GM12878 (cell line): Measurements from ENCODE around the gene BTBD9. TPM values are rescaled to one million over a fixed set of nuclear protein-coding genes. Genes with fewer than 3 reads are reported as not detected.

Experiments
- ATAC-seq: fragments of 200-7000 bp; cut with Tn5 transposase; 3 replicates; pipeline ENCODE4 v1.9.1; 2020; ENCODE audit warnings: mild to moderate bottlenecking, moderate library complexity
- BruUV-seq: library from RNA; stranded (reverse); fragments of 400-500 nt; replicated peaks from 2 replicates; lab custom pipeline; 2021; lab: Mats Ljungman, UMichigan
- CTCF ChIA-PET: fragments of 300-600 bp; sonication (Branson Sonifier 250); formaldehyde crosslinking; extraction: SDS; loops from one replicate; lab custom pipeline; 2021; ENCODE audit warnings: inconsistent platforms; lab: Yijun Ruan, JAX
- POLR2A ChIA-PET: fragments of 350-600 bp; formaldehyde crosslinking; extraction: SDS; loops from one replicate; lab custom pipeline; 2021; ENCODE audit warnings: inconsistent platforms; lab: Charles Lee
- RAD21 ChIA-PET: fragments of 300-600 bp; sonication (Branson Sonifier 250); formaldehyde crosslinking; loops from one replicate; lab custom pipeline; 2023; ENCODE audit warnings: antibody characterized with exemption; ENCODE audit not compliant: unreplicated experiment; lab: Charles Lee
- SMC1A ChIA-PET: fragments of 300-600 bp; sonication (Branson Sonifier 250); formaldehyde crosslinking; loops from one replicate; lab custom pipeline; 2023; ENCODE audit not compliant: unreplicated experiment, uncharacterized antibody; lab: Charles Lee
- DNase-seq: peaks from one replicate; pipeline ENCODE4 v3.0.0-alpha.2; 2011; ENCODE audit warnings: low read depth, low spot score
- FAIRE-seq: peaks from 3 replicates; lab custom pipeline; 2011; peaks lifted over from hg19 to GRCh38; lab: Jason Lieb, UNC
- H2AFZ ChIP-seq: 2 replicates; pipeline ENCODE4 v1.6.0; 2011; ENCODE audit warnings: low read depth, low read length, control low read depth; ENCODE audit not compliant: control insufficient read depth
- H3K27ac ChIP-seq: 2 replicates; pipeline ENCODE4 v1.5.1; 2011; ENCODE audit warnings: control low read depth; ENCODE audit not compliant: control insufficient read depth, insufficient read depth
- H3K27me3 ChIP-seq, 2 experiments: replicated peaks in 1 of 2; 2 replicates each; pipeline versions ENCODE4 v1.6.0 to v1.6.1; 2011; ENCODE audit warnings: low read length in 1 of 2; ENCODE audit not compliant: control insufficient read depth in 2 of 2, insufficient read depth in 2 of 2
- H3K36me3 ChIP-seq, 2 experiments: 2 replicates each; pipeline ENCODE4 v1.5.1; 2011; ENCODE audit warnings: low read length in 1 of 2; ENCODE audit not compliant: control insufficient read depth in 2 of 2, insufficient read depth in 2 of 2
- H3K4me1 ChIP-seq: 2 replicates; pipeline ENCODE4 v1.6.1; 2011; ENCODE audit warnings: mild to moderate bottlenecking, low read length, moderate library complexity, mixed read lengths; ENCODE audit not compliant: control insufficient read depth, insufficient read depth
- H3K4me2 ChIP-seq: 2 replicates; pipeline ENCODE4 v1.6.0; 2011; ENCODE audit warnings: control low read depth; ENCODE audit not compliant: control insufficient read depth, insufficient read depth
- H3K4me3 ChIP-seq: fragments of 200-600 bp; sonication (generic); 2 replicates; pipeline ENCODE4 v1.5.1; 2016
- H3K79me2 ChIP-seq: 2 replicates; pipeline ENCODE4 v1.6.0; 2011; ENCODE audit warnings: low read length; ENCODE audit not compliant: control insufficient read depth, insufficient read depth
- H3K9ac ChIP-seq: 2 replicates; pipeline ENCODE4 v1.8.0; 2011; ENCODE audit warnings: low read length, control low read depth, mixed read lengths; ENCODE audit not compliant: control insufficient read depth, insufficient read depth
- H3K9me3 ChIP-seq: replicated peaks from 3 replicates; pipeline ENCODE4 v1.5.1; 2011; ENCODE audit warnings: mild to moderate bottlenecking, low read length; ENCODE audit not compliant: control insufficient read depth, insufficient read depth
- H4K20me1 ChIP-seq: 2 replicates; pipeline ENCODE4 v1.6.0; 2011; ENCODE audit not compliant: control insufficient read depth, insufficient read depth
- BACH1 ChIP-seq: fragments of 450-650 bp; IDR thresholded peaks from 2 replicates; pipeline ENCODE4 v1.6.1; 2017; ENCODE audit warnings: mild to moderate bottlenecking, borderline replicate concordance
- FOS ChIP-seq: IDR thresholded peaks from 3 replicates; pipeline ENCODE4 v1.6.1; 2011; ENCODE audit warnings: borderline replicate concordance; ENCODE audit not compliant: insufficient read length; ENCODE audit errors: extremely low read depth
- HDAC6 ChIP-seq: fragments of 200-600 bp; sonication (generic); IDR thresholded peaks from one replicate; pipeline ENCODE4 v1.8.0; 2017; ENCODE audit warnings: antibody characterized with exemption; ENCODE audit not compliant: unreplicated experiment
- LARP7 ChIP-seq: fragments of 450-650 bp; IDR thresholded peaks from 2 replicates; pipeline ENCODE4 v1.6.1; 2017; ENCODE audit warnings: mild to moderate bottlenecking
- NR2C2 ChIP-seq: IDR thresholded peaks from 2 replicates; pipeline ENCODE4 v1.6.1; 2011; ENCODE audit warnings: borderline replicate concordance, low read depth; ENCODE audit not compliant: control insufficient read depth, insufficient read length
- PAX8 ChIP-seq: fragments of 450-650 bp; IDR thresholded peaks from 2 replicates; pipeline ENCODE4 v1.6.1; 2017; ENCODE audit warnings: mild to moderate bottlenecking, moderate library complexity
- PML ChIP-seq: IDR thresholded peaks from 2 replicates; pipeline ENCODE4 v1.6.1; 2012; ENCODE audit warnings: low read length, inconsistent platforms
- RAD21 ChIP-seq: IDR thresholded peaks from 2 replicates; pipeline ENCODE4 v1.6.1; 2011; ENCODE audit warnings: mild to moderate bottlenecking, low read depth, low read length, moderate library complexity; ENCODE audit not compliant: insufficient read depth
- SMC3 ChIP-seq: IDR thresholded peaks from 2 replicates; pipeline ENCODE4 v1.6.1; 2011; ENCODE audit warnings: low read length, improper control_type of control experiment, borderline replicate concordance
- SPI1 ChIP-seq: IDR thresholded peaks from 2 replicates; pipeline ENCODE4 v1.6.1; 2011; ENCODE audit warnings: low read depth, mild to moderate bottlenecking, low read length, moderate library complexity, borderline replicate concordance; ENCODE audit not compliant: insufficient read depth
- TAF1 ChIP-seq: IDR thresholded peaks from 2 replicates; pipeline ENCODE4 v1.6.1; 2011; ENCODE audit warnings: mild to moderate bottlenecking, low read depth, low read length, borderline replicate concordance
- TBL1XR1 ChIP-seq: IDR thresholded peaks from 2 replicates; pipeline ENCODE4 v1.6.1; 2012; ENCODE audit warnings: low read depth, low read length, improper control_type of control experiment
- TCF12 ChIP-seq: IDR thresholded peaks from 2 replicates; pipeline ENCODE4 v1.6.1; 2011; ENCODE audit warnings: low read depth, mild to moderate bottlenecking, low read length
- in situ Hi-C: fragments of 300-500 bp; cut with MboI; formaldehyde crosslinking; loops from 9 replicates; pipeline ENCODE4 v1.14.3; 2018; ENCODE audit warnings: mixed read lengths
- intact Hi-C: fragments of 100-400 bp; cut with micrococcal nuclease; formaldehyde crosslinking; loops from one replicate; pipeline ENCODE4 v1.14.2; 2022; ENCODE audit not compliant: unreplicated experiment
- polyA plus RNA-seq, 11 experiments: library from polyadenylated mRNA; depleted of rRNA in 4 of 11; unstranded in 6 of 11; stranded (reverse) in 5 of 11; fragments of >200 nt; fragmentation: Nextera tagmentation in 4 of 11; fragmentation: Illumina TruSeq in 1 of 11; extraction: Ambion mirVana in 4 of 11; extraction: Trizol in 1 of 11; gene quantifications; 1 replicate in 1 of 11; 2 replicates in 10 of 11; pipeline versions ENCODE4 v1.2.1 to v1.2.3, GENCODE V29; 2011 to 2016; ENCODE audit warnings: inconsistent platforms in 2 of 11, missing spikeins in 2 of 11, low read depth in 1 of 11
- total RNA-seq, 4 experiments: library from RNA; depleted of rRNA in 3 of 4; stranded (reverse); fragments of >200 nt in 3 of 4; fragmentation: Illumina TruSeq in 1 of 4; extraction: Trizol in 1 of 4; gene quantifications; 2 replicates each; pipeline versions ENCODE4 v1.2.1 to v1.2.3, GENCODE V29; 2013 to 2021
- TF ChIP-seq, protein P1 (sequence below): fragments of 150-350 bp; IDR thresholded peaks from 2 replicates; pipeline ENCODE4 v1.6.1; 2016; ENCODE audit warnings: low read depth, low read length
- TF ChIP-seq, protein P2 (sequence below): IDR thresholded peaks from 2 replicates; pipeline ENCODE4 v1.6.1; 2011; ENCODE audit warnings: low read depth, mild to moderate bottlenecking, low read length, moderate library complexity, borderline replicate concordance; ENCODE audit errors: extremely low read depth
- TF ChIP-seq, protein P3 (sequence below): fragments of 450-650 bp; IDR thresholded peaks from 2 replicates; pipeline ENCODE4 v1.6.1; 2016; ENCODE audit warnings: mild to moderate bottlenecking
- TF ChIP-seq, protein P4 (sequence below): fragments of 450-650 bp; IDR thresholded peaks from 2 replicates; pipeline ENCODE4 v1.6.1; 2017; ENCODE audit warnings: mild to moderate bottlenecking, moderate library complexity

BTBD9 gene
- total and polyA plus RNA-seq, 10 of the 15 experiments (the other 5 are each of a cell fraction or from before 2014, with no cell fraction given): 0.22 to 8.6 (median 4.6) TPM

DNA sequence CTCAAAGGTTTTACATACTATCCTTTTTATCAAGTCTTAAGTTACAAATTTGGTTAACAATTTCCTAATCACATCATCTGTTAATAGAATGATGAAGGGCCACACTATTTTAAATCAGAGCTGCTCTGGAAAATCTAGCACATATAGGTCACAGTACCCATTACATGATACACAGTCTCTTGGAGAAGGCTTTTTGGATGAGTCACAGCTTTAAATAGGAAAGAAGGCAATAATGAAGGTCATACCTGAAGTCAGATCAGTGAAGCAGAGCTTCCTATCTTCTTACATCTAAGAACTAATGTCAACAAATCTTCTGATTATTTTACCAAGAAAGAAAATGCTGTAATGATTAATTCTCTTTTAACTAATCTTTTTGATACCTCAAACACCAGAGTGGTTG is 248.5 kb downstream of the BTBD9 start:
- H2AFZ ChIP-seq: no peak overlapping the region
- ATAC-seq (no peak), DNase-seq (no peak), FAIRE-seq (no peak)
- no peak overlapping the region for H3K9ac ChIP-seq
- BruUV-seq: no TSS peak
- no peak overlapping the region for H3K4me2 ChIP-seq
- TF ChIP-seq NR2C2 (no peak), TBL1XR1 (no peak), HDAC6 (no peak), LARP7 (no peak), SMC3 (no peak), FOS (no peak), PML (no peak), BACH1 (no peak), TCF12 (no peak), RAD21 (no peak), PAX8 (no peak), SPI1 (no peak), TAF1 (no peak)
- TF ChIP-seq, protein P1, sequence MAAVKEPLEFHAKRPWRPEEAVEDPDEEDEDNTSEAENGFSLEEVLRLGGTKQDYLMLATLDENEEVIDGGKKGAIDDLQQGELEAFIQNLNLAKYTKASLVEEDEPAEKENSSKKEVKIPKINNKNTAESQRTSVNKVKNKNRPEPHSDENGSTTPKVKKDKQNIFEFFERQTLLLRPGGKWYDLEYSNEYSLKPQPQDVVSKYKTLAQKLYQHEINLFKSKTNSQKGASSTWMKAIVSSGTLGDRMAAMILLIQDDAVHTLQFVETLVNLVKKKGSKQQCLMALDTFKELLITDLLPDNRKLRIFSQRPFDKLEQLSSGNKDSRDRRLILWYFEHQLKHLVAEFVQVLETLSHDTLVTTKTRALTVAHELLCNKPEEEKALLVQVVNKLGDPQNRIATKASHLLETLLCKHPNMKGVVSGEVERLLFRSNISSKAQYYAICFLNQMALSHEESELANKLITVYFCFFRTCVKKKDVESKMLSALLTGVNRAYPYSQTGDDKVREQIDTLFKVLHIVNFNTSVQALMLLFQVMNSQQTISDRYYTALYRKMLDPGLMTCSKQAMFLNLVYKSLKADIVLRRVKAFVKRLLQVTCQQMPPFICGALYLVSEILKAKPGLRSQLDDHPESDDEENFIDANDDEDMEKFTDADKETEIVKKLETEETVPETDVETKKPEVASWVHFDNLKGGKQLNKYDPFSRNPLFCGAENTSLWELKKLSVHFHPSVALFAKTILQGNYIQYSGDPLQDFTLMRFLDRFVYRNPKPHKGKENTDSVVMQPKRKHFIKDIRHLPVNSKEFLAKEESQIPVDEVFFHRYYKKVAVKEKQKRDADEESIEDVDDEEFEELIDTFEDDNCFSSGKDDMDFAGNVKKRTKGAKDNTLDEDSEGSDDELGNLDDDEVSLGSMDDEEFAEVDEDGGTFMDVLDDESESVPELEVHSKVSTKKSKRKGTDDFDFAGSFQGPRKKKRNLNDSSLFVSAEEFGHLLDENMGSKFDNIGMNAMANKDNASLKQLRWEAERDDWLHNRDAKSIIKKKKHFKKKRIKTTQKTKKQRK: no peak
- TF ChIP-seq, protein P2, sequence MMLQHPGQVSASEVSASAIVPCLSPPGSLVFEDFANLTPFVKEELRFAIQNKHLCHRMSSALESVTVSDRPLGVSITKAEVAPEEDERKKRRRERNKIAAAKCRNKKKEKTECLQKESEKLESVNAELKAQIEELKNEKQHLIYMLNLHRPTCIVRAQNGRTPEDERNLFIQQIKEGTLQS: no peak
- TF ChIP-seq, protein P3, sequence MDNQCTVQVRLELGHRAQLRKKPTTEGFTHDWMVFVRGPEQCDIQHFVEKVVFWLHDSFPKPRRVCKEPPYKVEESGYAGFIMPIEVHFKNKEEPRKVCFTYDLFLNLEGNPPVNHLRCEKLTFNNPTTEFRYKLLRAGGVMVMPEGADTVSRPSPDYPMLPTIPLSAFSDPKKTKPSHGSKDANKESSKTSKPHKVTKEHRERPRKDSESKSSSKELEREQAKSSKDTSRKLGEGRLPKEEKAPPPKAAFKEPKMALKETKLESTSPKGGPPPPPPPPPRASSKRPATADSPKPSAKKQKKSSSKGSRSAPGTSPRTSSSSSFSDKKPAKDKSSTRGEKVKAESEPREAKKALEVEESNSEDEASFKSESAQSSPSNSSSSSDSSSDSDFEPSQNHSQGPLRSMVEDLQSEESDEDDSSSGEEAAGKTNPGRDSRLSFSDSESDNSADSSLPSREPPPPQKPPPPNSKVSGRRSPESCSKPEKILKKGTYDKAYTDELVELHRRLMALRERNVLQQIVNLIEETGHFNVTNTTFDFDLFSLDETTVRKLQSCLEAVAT: no peak
- TF ChIP-seq, protein P4, sequence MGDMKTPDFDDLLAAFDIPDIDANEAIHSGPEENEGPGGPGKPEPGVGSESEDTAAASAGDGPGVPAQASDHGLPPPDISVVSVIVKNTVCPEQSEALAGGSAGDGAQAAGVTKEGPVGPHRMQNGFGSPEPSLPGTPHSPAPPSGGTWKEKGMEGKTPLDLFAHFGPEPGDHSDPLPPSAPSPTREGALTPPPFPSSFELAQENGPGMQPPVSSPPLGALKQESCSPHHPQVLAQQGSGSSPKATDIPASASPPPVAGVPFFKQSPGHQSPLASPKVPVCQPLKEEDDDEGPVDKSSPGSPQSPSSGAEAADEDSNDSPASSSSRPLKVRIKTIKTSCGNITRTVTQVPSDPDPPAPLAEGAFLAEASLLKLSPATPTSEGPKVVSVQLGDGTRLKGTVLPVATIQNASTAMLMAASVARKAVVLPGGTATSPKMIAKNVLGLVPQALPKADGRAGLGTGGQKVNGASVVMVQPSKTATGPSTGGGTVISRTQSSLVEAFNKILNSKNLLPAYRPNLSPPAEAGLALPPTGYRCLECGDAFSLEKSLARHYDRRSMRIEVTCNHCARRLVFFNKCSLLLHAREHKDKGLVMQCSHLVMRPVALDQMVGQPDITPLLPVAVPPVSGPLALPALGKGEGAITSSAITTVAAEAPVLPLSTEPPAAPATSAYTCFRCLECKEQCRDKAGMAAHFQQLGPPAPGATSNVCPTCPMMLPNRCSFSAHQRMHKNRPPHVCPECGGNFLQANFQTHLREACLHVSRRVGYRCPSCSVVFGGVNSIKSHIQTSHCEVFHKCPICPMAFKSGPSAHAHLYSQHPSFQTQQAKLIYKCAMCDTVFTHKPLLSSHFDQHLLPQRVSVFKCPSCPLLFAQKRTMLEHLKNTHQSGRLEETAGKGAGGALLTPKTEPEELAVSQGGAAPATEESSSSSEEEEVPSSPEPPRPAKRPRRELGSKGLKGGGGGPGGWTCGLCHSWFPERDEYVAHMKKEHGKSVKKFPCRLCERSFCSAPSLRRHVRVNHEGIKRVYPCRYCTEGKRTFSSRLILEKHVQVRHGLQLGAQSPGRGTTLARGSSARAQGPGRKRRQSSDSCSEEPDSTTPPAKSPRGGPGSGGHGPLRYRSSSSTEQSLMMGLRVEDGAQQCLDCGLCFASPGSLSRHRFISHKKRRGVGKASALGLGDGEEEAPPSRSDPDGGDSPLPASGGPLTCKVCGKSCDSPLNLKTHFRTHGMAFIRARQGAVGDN: no peak
- ChIA-PET CTCF (interaction anchor here (0.6 to 1.2 kb wide), 2 partner anchors 129 to 375 kb away, joined by 3 to 4 read pairs; no protein-coding TSS in a partner anchor), RAD21 (no interaction called here), POLR2A (no interaction called here), SMC1A (no interaction called here)
- H3K4me3 ChIP-seq: no peak overlapping the region
- no peaks in the 10 kb centered on the region for H3K4me1 ChIP-seq
- H3K9me3 ChIP-seq: no peaks in the 10 kb centered on the region
- intact Hi-C loops: no loop called here
- no peaks in the 10 kb centered on the region for H3K27me3 ChIP-seq
- H3K36me3 ChIP-seq: no peaks in the 10 kb centered on the region
- H3K27ac ChIP-seq: no peak overlapping the region
- no peaks in the 10 kb centered on the region for H4K20me1 ChIP-seq
- in situ Hi-C loops: no loop called here
- no peaks in the 10 kb centered on the region for H3K79me2 ChIP-seq
